Esophagus muscularis mucosa (tissue), 4 donors: ENCODE results near the gene WDR37. TPM values are rescaled to one million over a fixed set of nuclear protein-coding genes. Genes with fewer than 3 reads are reported as not detected.

Experiments
- DNase-seq: peaks from one replicate; pipeline ENCODE4 v3.0.0-alpha.2; 2017; ENCODE audit errors: extremely low spot score
- H3K27ac ChIP-seq, 4 donors: fragments of 200-600 bp; sonication (generic); replicated peaks in 1 of 4; 1 replicate in 3 of 4; 2 replicates in 1 of 4; pipeline ENCODE4 v1.5.1; 2016 to 2019; ENCODE audit warnings: mild to moderate bottlenecking in 1 of 4
- H3K27me3 ChIP-seq, 4 donors: fragments of 200-600 bp; sonication (generic); one replicate each; pipeline versions ENCODE4 v1.5.1 to v1.6.0; 2016 to 2019
- H3K36me3 ChIP-seq, 4 donors: fragments of 200-600 bp; sonication (generic); one replicate each; pipeline ENCODE4 v1.5.1; 2016 to 2019
- H3K4me1 ChIP-seq, 4 donors: fragments of 200-600 bp; sonication (generic); one replicate each; pipeline ENCODE4 v1.5.1; 2016 to 2019
- H3K4me3 ChIP-seq, 4 donors: fragments of 200-600 bp; sonication (generic); 1 replicate in 2 of 4; 2 replicates in 2 of 4; pipeline ENCODE4 v1.5.1; 2016 to 2019; ENCODE audit warnings: mild to moderate bottlenecking in 4 of 4, moderate library complexity in 1 of 4
- H3K9me3 ChIP-seq, 4 donors: fragments of 200-600 bp; sonication (generic); 1 replicate in 3 of 4; 2 replicates in 1 of 4; pipeline ENCODE4 v1.5.1; 2016 to 2019
- EP300 ChIP-seq: sonication (generic); formaldehyde crosslinking; IDR thresholded peaks from one replicate; pipeline ENCODE4 v1.6.1; 2017; ENCODE audit warnings: antibody characterized with exemption
- POLR2A ChIP-seq: fragments of 450-650 bp; IDR thresholded peaks from one replicate; pipeline ENCODE4 v1.6.1; 2017; ENCODE audit warnings: antibody characterized with exemption, moderate library complexity, mild to moderate bottlenecking, low read depth
- POLR2AphosphoS5 ChIP-seq, 2 donors: sonication (generic); formaldehyde crosslinking; IDR thresholded peaks; one replicate each; pipeline ENCODE4 v1.6.1; 2017; ENCODE audit warnings: antibody characterized with exemption in 2 of 2
- WGBS: methylation state at CpG from one replicate; pipeline ENCODE4 v1.1.5; 2018; 5-methylcytosine and 5-hydroxymethylcytosine counted together
- intact Hi-C: fragments of 100-400 bp; cut with DNase I; formaldehyde crosslinking; loops from one replicate; pipeline ENCODE4 v1.15.1; 2023
- total RNA-seq, 4 donors: library from RNA; depleted of rRNA; stranded (reverse); fragments of >200 nt; gene quantifications; one replicate each; pipeline versions ENCODE4 v1.1.0 to v1.2.1, GENCODE V29; 2016
- TF ChIP-seq, protein P1 (sequence below), 3 experiments: fragments of 200-600 bp in 2 of 3; fragments of 450-650 bp in 1 of 3; sonication (generic) in 2 of 3; IDR thresholded peaks; one replicate each; pipeline ENCODE4 v1.5.1; 2017 to 2019; ENCODE audit warnings: antibody characterized with exemption in 3 of 3, mild to moderate bottlenecking in 2 of 3, moderate library complexity in 1 of 3

WDR37 gene
- total RNA-seq, 4 donors from 2014 or later, result 9.1 to 17.2 (median 13.2) TPM

DNA sequence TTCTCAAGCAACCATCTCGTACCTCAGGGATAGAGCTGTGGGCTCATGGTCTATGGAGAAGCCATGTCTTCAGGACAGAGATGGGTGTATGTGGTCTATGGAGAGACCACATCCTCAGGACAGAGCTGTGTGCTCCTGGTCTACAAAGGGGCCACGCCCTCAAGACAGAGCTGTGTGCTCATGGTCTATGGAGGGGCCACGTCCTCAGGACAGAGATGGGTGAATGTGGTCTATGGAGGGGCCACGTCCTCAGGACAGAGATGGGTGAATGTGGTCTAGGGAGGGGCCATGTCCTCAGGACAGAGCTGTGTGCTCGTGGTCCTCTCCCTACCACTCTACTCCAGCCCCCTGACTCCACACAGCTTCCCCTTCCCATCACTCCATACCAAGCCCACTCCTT is 117.8 kb downstream of the WDR37 start:
- peaks cover 0 to 22% (median 0%) of the 10 kb centered on the region in 4 donors for H3K27me3 ChIP-seq
- H3K4me1 ChIP-seq, result no peaks in the 10 kb centered on the region
- no peaks in the 10 kb centered on the region for H3K36me3 ChIP-seq
- no peak for DNase-seq
- H3K4me3 ChIP-seq, result no peak overlapping the region
- H3K9me3 ChIP-seq, result no peaks in the 10 kb centered on the region
- intact Hi-C loops, result no loop called here
- TF ChIP-seq POLR2AphosphoS5 (IDR thresholded peaks at IDR 0.05) (no peak), EP300 (no peak), POLR2A (no peak)
- TF ChIP-seq, protein P1, sequence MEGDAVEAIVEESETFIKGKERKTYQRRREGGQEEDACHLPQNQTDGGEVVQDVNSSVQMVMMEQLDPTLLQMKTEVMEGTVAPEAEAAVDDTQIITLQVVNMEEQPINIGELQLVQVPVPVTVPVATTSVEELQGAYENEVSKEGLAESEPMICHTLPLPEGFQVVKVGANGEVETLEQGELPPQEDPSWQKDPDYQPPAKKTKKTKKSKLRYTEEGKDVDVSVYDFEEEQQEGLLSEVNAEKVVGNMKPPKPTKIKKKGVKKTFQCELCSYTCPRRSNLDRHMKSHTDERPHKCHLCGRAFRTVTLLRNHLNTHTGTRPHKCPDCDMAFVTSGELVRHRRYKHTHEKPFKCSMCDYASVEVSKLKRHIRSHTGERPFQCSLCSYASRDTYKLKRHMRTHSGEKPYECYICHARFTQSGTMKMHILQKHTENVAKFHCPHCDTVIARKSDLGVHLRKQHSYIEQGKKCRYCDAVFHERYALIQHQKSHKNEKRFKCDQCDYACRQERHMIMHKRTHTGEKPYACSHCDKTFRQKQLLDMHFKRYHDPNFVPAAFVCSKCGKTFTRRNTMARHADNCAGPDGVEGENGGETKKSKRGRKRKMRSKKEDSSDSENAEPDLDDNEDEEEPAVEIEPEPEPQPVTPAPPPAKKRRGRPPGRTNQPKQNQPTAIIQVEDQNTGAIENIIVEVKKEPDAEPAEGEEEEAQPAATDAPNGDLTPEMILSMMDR (IDR thresholded peaks at IDR 0.05), result no peak
- 70% methylated on average over 5 of the region's 5 CpGs for WGBS
- no peak overlapping the region for H3K27ac ChIP-seq

DNA sequence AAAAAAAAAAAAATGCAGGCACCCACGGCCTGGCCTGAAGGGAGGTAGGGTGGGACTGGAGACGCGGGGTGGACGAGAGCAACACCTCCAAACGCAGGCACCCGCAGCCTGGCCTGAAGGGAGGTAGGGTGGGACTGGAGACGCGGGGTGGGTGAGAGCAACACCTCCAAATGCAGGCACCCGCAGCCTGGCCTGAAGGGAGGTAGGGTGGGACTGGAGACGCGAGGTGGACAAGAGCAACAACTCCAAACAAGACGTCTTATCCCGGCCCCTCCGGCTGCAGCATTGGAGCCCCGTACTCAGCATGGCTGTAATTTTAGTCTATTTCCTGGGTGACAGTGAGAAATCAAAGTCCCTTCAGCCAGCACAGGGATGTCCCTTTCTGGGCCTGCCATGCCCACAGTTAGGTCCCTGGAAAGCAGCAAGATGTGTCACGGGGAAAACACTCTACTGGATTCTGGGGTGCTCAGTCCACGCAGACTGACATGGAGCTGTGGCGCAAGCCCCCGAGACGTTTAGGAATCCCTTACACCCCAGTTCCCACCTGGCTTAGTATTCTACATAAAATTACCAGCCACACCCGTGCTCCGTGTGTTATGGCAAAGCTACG is 119.9 kb downstream of the WDR37 start:
- Histone ChIP-seq H3K27ac (no peak overlapping the region), H3K27me3 (peaks cover 0 to 6% (median 0%) of the 10 kb centered on the region in 4 donors), H3K4me1 (no peaks in the 10 kb centered on the region), H3K36me3 (no peaks in the 10 kb centered on the region), H3K9me3 (no peaks in the 10 kb centered on the region), H3K4me3 (no peak overlapping the region)
- intact Hi-C loops, result no loop called here
- 89% methylated on average over 22 of the region's 23 CpGs for WGBS
- TF ChIP-seq POLR2AphosphoS5 (IDR thresholded peaks at IDR 0.05), result no peak
- TF ChIP-seq, protein P1 (IDR thresholded peaks at IDR 0.05), result no peak
- no peak for TF ChIP-seq POLR2A
- TF ChIP-seq EP300, result no peak
- no peak for DNase-seq

DNA sequence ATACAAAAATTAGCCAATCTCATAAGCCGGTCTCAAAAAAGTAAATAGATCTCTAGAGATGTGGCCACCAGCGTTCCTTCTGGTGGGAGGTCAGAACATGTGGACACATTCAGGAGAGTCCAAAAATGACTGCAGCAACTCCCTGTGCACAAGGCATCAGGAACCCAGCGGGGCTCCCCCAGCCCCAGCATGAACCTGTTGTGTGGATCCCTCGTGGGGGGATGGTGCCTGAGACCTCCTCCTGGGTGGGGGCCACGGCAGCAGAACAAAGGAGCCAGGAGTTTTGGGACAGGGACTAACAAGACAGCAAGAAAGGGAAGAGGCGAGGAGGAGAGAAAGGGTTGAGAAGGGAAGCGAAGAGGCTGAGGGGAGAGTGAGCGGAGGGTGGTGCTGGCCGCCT is 121.8 kb downstream of the WDR37 start:
- DNase-seq, result no peak

GRCh38 chr10:1178506-1178905 is 122.3 kb downstream of the WDR37 start:
- Histone ChIP-seq H3K27ac (no peak overlapping the region), H3K9me3 (no peaks in the 10 kb centered on the region), H3K36me3 (no peaks in the 10 kb centered on the region), H3K4me3 (no peak overlapping the region), H3K27me3 (peaks cover 0 to 5% (median 0%) of the 10 kb centered on the region in 4 donors), H3K4me1 (no peaks in the 10 kb centered on the region)
- TF ChIP-seq EP300 (no peak), POLR2A (no peak), POLR2AphosphoS5 (IDR thresholded peaks at IDR 0.05) (no peak)
- TF ChIP-seq, protein P1 (IDR thresholded peaks at IDR 0.05), result no peak
- intact Hi-C loops, result no loop called here
- no peak for DNase-seq
- 85% methylated on average over 16 of the region's 16 CpGs for WGBS

More for the DNA sequence above, 121.8 kb downstream of the WDR37 start:
- Histone ChIP-seq H3K4me3 (no peak overlapping the region), H3K9me3 (no peaks in the 10 kb centered on the region), H3K27me3 (no peaks in the 10 kb centered on the region), H3K27ac (no peak overlapping the region), H3K4me1 (no peaks in the 10 kb centered on the region), H3K36me3 (no peaks in the 10 kb centered on the region)
- TF ChIP-seq POLR2A (no peak), POLR2AphosphoS5 (IDR thresholded peaks at IDR 0.05) (no peak), EP300 (no peak)
- TF ChIP-seq, protein P1 (IDR thresholded peaks at IDR 0.05), result no peak
- WGBS, result 92% methylated on average over 9 of the region's 9 CpGs
- intact Hi-C loops, result no loop called here
